HUDEP-2 (cell line): Measurements from ENCODE around the gene ADD1.

Source experiments
- DNase-seq, 76 experiments: peaks; one replicate each; lab custom pipeline; 2025; ENCODE audit not compliant: unreplicated experiment in 76 of 76; lab: John Stamatoyannopoulos, UW

Gene ADD1

DNA sequence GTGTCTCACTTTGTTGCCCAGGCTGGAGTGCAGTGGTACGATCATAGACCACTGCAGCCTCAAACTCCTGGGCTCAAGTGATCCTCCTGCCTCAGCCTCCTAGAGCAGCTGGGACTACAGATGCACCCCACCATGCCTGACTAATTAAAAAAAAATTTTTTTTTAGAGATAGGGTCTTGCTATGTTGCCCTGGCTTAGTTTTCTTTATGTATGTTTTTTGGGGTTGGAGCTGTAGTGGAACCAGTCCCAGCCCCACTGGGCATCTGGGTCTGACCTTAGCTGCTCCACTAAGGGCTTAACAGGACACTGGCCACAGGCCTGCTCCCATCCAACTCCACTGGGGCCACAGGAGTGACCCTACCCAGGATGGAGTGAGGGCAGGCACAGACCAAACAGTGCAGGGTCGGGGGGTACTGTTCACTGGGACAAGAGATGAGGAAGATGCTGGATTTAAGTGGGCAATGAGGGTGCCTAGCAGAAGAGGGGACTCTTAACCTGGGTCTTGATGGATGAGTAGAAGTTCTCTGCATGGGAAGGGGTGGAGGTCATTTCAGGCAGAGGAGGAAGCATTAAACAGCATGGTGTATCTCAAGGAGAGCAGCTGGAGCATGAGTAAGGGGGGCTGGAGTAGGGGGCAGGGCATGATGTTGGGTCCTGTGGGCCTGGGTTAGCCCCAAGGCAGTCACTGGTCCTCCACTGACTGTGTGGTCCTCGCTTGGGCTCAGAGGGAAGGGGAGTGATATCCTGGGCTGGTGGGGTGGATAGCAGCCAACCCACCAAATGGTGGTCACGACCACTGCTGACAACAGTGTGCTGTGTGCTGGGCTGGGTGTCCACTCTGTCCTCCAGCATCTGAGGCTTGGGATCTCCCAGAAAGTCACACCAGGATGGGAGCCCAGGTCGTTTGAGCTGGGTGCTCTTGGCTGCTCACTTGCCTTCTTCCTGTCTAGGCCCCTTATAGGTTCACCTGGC lies 24.1 kb upstream of the ADD1 start:
- DNase-seq: no peak

GRCh38 chr4:2820216-2820982 lies 23.2 kb upstream of the ADD1 start:
- DNase-seq: no peak

- no peak for DNase-seq
Measured at GRCh38 chr4:2822461-2823300, 21.0 kb upstream of the ADD1 start.

DNA sequence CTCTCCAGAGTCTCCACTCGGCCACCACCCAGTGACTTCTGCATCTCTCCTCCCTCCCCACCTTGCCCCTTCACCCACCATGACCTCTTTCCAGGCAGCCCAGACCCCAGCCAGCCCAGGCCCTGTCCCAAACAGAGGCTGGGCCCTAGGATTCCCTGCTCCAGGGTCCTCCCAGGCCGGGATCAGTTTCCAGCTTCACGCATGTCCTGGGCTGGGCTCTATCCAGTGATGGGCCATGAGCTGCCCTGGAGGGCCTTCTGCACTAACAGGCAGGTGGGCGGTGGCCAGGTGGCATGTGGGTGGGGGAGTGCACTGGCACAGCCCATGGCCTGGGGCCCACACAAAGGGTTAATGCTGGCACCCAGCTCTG lies 20.4 kb upstream of the ADD1 start:
- DNase-seq: no peak

DNA sequence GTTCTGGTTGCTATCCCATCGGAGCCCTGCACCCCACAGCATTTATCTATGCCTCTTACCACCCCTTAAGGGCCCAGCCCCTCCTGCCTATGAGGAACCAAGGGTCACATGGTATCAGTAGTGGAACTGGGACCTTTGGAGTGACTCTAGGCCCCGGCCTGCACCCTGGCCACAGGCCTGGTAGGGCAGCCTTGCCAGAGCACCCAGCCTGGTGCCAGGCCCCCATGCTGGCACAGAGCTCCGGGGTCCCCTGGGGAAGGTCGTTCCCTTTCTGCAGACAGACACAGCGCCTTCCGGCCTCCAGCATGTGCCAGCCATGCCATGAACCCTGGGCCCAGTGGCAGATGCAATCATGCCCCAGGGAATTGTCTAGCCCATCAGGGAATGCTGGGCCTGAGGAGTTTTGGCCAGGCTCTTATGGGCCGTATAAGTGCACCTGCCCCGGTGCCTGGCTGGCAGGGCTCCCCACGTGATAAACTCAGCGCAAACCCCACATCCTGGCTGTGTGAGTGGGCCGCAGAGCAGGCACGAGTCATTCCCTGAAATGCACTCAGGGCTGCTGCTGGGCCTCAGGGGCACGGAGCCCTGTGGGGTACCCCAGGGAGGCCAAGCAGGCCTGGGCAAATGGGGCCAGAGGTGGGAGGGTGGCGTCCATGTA lies 19.8 kb upstream of the ADD1 start:
- no peak for DNase-seq

DNA sequence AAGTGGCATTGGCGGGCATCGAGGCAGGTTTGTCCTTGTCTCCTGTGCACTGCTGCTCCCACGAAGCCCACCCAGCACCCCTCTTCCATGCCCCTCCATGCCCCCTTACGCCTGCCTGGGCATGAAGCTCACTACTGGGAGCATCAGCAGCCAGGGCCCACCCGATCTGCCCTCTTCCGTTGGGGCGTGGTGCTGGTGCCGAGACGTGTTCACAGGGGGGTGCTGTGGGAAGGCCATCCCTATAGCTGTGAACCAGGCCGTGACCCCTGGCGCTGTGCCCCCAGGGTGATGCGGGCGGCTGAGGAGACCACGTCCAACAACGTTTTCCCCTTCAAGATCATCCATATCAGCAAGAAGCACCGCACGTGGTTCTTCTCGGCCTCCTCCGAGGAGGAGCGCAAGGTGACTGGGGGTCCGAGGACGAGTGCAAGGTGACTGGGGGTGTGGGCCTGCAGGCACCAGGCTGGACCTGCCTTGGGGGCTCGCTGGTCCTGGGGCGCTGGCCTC lies 19.3 kb upstream of the ADD1 start:
- DNase-seq: no peak

- DNase-seq: no peak
Measured at GRCh38 chr4:2824836-2825381, 18.7 kb upstream of the ADD1 start.

- no peak for DNase-seq
Measured at GRCh38 chr4:2825740-2826139, 17.9 kb upstream of the ADD1 start.

DNA sequence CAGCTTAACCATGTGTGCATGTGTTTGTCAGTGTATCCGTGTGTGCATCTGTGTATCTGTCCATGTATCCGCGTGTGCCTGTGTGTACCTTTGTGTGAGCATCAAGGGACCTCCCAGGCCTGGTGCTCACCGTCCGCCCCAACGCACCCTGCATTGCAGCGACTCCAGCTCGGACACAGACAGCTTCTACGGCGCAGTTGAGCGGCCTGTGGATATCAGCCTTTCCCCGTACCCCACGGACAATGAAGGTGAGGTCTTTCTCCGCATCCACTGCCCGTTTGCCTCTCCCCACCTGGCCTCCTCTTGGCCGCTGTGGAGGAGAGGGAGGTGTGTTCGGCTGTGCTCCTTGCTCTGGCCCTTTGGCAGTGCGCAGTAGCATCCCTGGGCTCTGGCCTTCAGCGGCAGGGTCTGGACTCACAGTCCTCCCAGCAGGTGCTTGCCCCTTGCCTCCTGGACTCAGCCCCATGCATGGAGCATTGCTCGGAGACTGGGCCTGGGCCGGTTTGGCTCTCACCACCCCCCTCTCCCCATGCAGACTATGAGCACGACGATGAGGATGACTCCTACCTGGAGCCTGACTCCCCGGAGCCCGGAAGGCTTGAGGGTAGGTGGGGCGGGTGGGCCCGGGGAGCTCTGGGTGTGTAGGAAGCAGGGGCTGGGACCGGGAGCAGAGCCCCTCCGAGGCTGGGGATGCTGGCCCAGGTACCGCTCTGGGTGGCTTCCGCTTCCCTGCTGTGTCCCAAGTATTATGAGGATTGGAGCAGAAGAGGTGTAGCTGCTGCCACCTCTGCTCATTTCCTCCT lies 16.4 kb upstream of the ADD1 start:
- no peak for DNase-seq

- no peak for DNase-seq
Measured at GRCh38 chr4:2827874-2828751, 15.5 kb upstream of the ADD1 start.

DNA sequence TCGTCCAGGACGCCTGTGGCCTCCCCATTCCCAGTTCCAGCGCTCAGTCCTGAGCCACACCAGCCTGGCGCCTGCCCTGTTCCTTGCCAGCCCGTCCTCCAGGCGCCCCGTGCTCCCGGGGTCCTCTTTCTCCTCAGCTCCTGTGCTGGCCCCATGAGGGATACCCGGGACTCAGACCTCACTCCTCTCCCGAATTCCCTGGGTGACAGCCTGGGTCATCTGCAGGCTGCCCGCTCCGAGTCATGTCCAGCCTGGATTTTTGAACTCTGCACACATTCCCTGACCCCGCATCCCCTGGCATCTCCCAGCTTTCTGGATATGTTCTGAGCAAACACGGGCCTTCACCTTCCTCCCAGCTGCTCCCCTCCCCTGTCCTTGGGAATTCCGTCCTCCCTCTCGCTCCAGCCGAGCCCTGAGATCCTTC lies 14.9 kb upstream of the ADD1 start:
- DNase-seq: no peak

DNA sequence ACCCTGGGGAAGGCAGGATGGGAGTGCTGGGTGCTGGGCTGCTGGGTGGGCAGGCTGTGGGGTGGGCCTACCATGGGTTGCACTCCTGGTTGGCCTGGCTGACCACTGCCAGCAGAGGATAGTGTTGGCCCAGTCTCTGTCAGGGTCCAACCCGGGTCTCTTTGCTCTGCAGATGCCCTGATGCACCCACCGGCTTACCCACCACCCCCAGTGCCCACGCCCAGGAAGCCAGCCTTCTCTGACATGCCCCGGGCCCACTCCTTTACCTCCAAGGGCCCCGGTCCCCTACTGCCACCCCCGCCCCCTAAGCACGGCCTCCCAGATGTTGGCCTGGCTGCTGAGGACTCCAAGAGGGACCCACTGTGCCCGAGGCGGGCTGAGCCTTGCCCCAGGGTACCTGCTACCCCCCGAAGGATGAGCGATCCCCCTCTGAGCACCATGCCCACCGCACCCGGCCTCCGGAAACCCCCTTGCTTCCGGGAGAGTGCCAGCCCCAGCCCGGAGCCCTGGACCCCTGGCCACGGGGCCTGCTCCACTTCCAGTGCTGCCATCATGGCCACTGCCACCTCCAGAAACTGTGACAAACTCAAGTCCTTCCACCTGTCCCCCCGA lies 14.2 kb upstream of the ADD1 start:
- DNase-seq: no peak

DNA sequence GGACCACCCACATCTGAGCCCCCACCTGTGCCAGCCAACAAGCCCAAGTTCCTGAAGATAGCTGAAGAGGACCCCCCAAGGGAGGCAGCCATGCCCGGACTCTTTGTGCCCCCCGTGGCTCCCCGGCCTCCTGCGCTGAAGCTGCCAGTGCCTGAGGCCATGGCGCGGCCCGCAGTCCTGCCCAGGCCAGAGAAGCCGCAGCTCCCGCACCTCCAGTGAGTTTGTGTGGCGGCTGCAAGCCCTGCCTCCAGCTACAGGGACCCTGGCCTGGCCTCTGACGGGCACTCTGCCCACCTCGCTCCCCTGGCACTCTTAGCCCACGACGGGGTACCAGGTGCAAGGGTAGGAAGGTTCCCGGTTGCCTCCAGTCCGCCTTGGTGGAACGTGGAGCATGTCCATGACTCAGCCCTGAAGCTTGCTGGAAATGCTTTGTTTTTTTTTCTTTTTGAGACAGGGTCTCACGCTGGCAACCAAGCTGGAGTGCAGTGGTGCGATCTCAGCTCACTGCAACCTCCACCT lies 13.7 kb upstream of the ADD1 start:
- DNase-seq: no peak

- no peak for DNase-seq
Measured at GRCh38 chr4:2830632-2831610, 12.7 kb upstream of the ADD1 start.

GRCh38 chr4:2831611-2832308 lies 11.9 kb upstream of the ADD1 start:
- DNase-seq: no peak
